Epithelial cell of proximal tubule (primary cell): ENCODE measurements around the gene IFT81. TPM values are rescaled to one million over a fixed set of nuclear protein-coding genes. Genes with fewer than 3 reads are reported as not detected.
"Not testable (repeated sequence)": the region's sequence is repeated elsewhere in the genome, so short reads cannot be mapped to it uniquely, and the experiment has no call there.

ENCODE experiments used
- DNase-seq: peaks from one replicate; pipeline ENCODE4 v3.0.0-alpha.2; 2011; ENCODE audit warnings: low read depth
- H3K4me3 ChIP-seq: 2 replicates; pipeline ENCODE4 v1.5.1; 2011; ENCODE audit warnings: low read depth, mild to moderate bottlenecking, low read length
- total RNA-seq: library from RNA; depleted of rRNA; stranded (reverse); fragments of >200 nt; gene quantifications from 2 replicates; pipeline ENCODE4 v1.2.3, GENCODE V29; 2015
- TF ChIP-seq, protein P1 (sequence below): conservative IDR thresholded peaks from 2 replicates; pipeline ENCODE4 v1.5.1; 2012; ENCODE audit warnings: low read depth, mild to moderate bottlenecking, low read length

Gene IFT81
- 5.8 and 10.7 TPM in 2 replicates for total RNA-seq

GRCh38 chr12:110124269-110124995 lies at the start of gene IFT81:
TSS of gene IFT81 (plus strand) at chr12:110124357. CDS start at chr12:110127381, 3,024 bp downstream.
- TF ChIP-seq, protein P1, sequence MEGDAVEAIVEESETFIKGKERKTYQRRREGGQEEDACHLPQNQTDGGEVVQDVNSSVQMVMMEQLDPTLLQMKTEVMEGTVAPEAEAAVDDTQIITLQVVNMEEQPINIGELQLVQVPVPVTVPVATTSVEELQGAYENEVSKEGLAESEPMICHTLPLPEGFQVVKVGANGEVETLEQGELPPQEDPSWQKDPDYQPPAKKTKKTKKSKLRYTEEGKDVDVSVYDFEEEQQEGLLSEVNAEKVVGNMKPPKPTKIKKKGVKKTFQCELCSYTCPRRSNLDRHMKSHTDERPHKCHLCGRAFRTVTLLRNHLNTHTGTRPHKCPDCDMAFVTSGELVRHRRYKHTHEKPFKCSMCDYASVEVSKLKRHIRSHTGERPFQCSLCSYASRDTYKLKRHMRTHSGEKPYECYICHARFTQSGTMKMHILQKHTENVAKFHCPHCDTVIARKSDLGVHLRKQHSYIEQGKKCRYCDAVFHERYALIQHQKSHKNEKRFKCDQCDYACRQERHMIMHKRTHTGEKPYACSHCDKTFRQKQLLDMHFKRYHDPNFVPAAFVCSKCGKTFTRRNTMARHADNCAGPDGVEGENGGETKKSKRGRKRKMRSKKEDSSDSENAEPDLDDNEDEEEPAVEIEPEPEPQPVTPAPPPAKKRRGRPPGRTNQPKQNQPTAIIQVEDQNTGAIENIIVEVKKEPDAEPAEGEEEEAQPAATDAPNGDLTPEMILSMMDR, result no peak
- H3K4me3 ChIP-seq, result peak within 1 kb of the TSS; percentile 100
- peak; percentile 22 for DNase-seq

- TF ChIP-seq, protein P1, result no peak
- DNase-seq, result no peak
Measured at GRCh38 chr12:110075880-110076279, 48.3 kb upstream of the IFT81 start.

DNA sequence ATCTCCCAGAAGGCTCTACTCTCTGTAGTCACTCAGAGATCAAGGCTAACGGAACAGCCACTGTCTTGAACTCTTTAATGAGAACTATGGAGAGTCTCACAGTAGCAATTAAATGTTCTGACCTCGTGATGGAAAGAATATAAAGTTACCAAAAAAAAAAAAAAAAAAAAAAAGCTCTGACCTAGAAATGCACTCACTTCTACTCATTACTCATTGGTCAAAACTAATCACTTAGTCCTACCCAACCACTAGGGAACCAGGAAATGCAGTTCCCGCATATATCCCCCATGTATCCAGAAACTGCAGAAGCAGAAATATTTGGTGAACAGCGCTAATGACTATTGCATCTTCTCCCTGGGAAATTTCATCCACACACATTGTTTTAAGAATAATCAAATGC lies 46.4 kb upstream of the IFT81 start:
- no peak overlapping the region for H3K4me3 ChIP-seq
- TF ChIP-seq, protein P1, result no peak
- no peak for DNase-seq

More at GRCh38 chr12:110075880-110076279, 48.3 kb upstream of the IFT81 start:
- H3K4me3 ChIP-seq, result no peak overlapping the region

DNA sequence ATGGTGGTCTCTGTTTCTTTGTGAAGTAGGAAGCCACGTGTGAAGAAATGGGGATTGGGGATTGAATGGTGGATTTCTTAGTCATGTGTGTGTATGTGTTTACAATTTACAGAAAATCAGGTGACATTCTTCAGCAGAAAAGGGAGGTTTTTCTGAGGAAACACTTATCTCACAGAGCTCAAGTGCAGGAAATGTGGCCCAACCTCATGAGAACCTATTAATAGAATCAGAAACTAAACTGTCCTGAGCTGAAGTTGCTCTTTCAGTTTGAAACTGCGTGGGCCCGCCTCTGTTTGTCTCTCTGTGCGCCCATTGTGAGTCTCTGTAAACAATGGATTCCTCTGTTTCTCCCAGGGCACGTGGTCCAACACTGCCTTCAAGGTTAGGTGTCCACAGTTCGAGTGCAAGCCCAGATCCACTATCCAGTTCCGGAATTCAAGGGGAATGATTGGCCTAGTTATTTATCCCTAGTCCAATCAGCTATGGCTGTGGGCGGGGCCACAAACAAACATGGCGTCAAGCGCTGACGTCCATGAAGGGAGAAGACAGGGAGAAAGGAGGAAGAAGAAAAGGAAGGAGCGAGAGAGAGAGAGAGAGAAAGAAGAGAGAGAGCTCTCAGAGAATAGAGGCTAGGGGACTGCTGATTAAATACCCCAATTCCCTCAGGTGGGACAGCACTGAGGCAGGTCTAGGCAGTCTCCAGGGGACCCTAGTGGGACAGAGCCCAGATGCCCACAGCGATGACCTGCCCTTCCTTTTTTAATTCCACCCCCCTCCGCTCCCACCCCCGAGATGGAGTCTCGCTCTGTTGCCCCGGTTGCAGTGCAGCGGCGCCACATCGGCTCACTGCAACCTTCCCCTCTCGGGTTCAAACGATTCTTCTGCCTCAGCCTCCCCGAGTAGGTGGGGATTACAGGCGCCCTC lies 44.4 kb upstream of the IFT81 start:
- no peak for DNase-seq
- TF ChIP-seq, protein P1, result no peak
- no peak overlapping the region for H3K4me3 ChIP-seq

DNA sequence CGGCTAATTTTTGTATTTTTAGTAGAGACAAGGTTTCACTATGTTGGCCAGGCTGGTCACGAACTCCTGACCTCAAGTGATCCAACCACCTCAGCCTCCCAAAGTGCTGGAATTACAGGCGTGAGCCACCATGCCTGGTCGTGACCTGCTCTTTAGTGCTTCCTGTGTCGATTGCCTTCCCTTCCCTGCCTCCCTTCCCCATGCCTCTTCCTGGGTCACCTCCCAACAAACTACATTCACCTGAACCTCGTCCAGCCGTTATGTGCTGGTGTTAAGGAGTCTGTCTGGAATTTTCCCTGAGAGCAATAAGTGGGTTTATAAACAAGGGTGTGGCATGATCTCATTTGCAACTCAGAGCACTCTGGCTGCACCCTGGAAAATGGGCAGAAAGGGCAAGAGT lies 43.7 kb upstream of the IFT81 start:
- DNase-seq, result no peak
- TF ChIP-seq, protein P1, result no peak
- no peak overlapping the region for H3K4me3 ChIP-seq

- H3K4me3 ChIP-seq, result no peak overlapping the region
- no peak for DNase-seq
- TF ChIP-seq, protein P1, result no peak
Measured at GRCh38 chr12:110084314-110085015, 39.7 kb upstream of the IFT81 start.

GRCh38 chr12:110088216-110088615 lies 35.9 kb upstream of the IFT81 start:
- not testable (repeated sequence) for H3K4me3 ChIP-seq, DNase-seq
